GM19438 (cell line): ENCODE results near the gene MED16.

Experiments
- ATAC-seq: cut with Tn5 transposase; IDR thresholded peaks from one replicate; pipeline ENCODE4 v1.9.1; 2021; ENCODE audit warnings: low read depth; ENCODE audit not compliant: unreplicated experiment

MED16 gene

DNA sequence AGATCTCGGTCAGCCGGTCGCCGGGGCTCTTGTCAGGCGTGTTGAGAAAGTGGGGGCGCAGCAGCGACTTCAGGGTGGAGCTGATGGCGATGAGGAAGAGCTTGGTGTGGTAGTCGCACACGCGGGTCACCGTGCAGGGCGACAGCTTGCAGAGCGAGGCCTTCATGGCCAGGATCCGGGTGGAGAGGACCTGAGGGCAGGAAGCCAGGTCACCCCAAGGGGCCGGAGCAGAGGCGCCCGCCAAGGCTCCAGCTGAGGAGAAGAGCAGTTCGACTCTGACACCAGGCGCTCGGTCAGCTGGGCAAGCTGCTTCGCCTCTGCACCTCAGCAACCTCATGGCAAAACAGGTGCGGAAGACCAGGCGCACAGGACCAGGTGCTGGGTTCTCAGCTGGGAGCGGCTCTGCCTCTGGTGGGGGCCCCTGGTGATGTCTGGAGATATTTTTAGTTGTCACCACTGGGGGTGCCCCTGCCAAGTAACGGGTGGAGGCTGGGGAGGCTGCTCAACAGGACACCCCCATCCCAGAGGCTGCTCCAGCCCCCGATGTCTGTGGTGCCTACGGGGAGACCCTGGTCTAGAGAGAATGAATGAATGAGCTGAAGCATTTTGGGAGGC lies 17.6 kb downstream of the MED16 start:
- no peak for ATAC-seq

DNA sequence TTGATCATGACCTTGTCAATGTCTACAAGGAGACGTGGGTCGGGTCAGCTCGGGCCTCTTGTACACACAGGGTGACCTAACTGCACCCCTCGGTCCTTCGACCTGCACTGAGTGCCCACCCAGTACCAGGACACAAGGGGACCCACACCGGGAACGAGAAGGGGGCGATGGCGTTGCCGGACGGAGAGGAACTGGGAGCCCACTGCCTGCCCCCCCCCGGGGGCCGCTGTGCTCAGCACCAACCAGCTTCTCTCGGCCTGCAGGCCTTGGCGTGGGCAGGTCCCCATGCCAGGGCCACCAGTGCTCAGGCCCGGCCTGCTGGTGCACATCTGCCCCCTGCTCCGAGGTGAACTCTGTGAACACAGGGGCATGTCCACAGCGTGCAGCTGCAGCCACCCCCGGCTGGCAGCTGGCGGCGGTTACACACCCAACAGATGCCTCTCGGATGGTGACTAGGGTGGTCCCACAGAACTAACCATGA lies 19.4 kb downstream of the MED16 start:
- no peak for ATAC-seq

DNA sequence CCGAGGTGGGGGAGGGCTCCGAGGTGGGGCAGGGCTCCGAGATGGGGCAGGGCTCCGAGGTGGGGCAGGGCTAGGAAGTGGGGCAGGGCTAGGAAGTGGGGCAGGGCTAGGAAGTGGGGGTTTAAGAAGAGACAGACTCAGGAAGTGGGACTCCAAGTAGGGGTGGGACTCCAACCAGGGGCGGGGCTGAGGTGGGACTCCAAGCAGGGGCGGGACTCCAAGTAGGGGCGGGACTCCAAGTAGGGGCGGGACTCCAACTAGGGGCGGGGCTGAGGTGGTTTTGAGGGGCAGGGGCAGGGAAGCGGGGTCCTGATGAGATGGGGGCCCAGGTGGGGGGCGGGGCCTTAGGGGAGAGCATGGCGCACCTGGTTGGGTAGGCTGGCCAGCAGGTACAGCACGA lies 19.9 kb downstream of the MED16 start:
- ATAC-seq = no peak

DNA sequence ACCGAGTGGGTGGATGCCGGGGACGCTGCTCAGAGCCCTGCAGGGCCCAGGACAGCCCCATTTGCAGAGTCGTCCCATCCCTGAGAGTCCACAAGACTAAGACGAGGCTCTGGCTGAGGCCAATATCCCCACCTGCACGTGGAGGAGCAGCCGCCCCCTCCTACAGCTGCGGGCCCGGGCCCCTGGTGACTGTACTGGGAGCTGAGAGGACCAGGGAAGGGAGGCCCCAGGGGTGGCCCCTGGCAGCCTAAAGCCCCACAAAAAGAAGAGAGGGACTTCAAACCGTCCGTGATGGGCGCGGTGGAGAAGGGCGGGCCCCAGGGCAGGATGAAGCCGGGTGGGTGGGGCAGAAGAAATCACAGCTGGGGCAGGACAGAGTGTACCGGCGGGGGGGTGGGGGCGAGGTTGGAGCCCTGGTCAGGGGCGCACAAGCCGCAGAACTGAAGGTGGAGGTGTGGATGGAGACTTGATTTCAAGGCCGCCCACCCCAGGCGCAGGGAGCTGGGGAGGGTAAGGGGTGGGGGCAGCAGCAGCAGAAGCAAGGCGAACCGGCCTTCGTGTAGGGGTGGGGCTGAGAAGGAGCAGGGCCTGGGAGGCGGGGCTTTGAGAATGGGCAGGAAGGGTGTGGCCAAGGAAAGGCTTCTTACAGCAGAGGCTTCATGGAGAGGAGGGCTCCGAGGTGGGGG lies 20.6 kb downstream of the MED16 start:
- ATAC-seq = no peak

DNA sequence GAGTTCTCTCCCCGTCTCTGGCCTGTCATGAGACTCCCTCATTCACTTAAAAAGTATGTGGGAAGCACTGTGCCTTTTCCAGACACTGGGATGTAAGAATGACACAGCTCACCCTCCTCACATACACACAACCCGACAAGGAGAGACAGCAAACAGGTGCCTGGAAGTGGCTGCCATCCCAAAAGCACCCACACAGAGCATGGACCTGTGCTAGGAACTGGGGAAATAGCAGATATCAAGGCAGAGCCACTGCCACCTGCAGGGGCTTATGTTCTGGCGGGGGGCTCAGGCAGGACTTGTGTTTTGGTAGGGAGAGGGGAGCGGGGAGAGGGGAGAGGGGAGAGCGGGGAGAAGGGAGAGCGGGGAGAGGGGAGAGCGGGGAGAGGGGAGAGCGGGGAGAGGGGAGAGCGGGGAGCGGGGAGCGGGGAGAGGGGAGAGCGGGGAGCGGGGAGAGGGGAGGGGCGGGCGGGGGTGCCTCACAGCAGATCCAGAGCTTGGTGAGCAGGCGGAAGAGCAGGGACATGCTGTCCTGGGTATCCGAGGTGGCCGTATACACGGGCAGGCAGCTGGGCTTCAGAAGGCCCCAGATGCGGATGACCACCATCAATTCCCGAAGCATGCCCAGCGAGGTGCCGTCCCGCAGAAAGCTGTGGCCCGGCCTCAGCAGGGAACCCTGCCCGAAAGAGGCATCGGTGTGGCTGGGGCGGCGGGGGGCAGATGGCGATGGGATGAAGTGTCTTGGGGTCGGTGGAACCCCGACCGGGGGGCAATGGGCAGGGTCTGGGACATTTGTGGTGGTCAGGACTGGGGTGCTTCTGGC lies 21.3 kb downstream of the MED16 start:
- no peak for ATAC-seq

DNA sequence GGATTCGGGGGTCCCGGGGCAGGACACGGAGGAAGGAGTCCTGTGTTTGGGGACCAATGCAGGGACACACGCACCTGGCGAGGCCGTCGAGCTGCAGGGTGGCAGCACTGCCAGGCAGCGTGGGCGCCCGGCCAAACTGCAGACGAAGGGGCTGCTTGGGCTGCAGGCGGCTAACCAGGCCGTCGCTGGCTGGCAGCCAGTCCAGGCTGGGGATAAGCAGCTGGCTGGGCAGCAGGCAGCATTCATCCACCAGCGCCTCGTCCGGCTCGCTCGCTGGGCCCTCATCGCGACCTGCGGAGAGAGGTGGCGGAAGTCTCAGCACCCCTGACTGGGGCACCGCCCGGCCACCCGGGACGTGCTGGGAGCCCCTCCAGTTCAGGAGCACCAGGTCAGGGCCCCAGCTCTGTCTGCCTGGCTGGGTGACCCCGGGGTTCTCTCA lies 22.0 kb downstream of the MED16 start:
- ATAC-seq = no peak

DNA sequence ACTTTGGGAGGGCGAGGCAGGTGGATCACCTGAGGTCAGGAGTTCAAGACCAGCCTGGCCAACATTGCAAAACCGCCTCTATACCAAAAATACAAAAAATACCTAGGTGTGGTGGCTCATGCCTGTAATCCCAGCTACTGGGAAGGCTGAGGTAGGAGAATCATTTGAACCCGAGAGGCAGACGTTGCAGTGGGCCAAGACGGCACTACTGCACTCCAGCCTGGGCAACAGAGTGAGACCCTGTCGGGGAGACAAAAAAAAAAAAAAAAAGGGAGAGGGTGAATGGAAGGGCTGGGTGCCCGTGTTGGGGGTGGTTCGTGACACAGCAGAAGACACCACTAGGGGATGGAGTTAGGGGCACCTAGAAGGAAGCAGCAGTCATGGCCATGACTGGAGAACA lies 22.7 kb downstream of the MED16 start:
- ATAC-seq = no peak

DNA sequence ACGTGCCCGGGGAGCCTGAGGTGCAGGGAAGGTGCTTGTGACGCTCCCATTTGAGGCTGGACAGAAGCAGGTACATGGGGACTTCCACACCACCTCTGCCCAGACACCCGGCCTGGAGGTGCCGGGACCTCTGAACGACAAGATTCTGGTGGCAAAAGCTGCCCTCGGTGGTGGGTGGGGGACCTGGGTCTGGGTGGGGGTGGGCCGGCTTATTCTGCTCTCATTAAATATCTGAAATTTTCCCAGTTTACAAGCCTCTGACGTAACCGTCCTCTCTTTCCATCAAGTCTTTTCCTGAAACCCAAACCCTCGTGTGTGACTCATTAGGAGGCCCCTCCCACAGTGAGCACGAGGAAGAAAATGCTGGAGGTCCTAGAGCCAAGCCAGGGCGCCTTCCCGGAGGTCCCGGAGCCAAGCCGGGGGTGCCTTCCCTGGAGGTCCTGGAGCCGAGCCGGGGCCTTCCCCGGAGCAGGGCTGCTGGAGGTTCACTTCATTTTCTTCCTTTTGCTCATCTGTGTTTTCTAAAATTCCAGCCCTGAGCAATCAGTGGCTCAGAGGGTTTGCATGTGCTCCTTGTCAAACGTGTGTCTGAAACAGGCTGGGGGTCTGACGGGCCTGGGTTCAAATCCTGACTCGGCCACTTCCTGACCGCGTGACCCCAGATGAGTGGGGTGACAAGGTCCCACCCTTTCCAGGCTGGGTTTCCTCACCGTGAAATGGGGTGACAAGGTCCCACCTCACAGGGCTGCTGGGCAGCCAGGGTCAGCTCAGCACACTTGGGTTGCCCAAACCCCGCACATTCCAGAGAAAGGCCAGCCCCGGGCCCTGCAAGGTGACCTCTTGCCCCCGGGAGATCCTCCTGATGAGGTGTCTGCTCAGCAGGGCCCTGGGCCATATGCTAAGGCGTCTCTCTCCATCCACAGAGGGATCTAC lies 23.5 kb downstream of the MED16 start:
- ATAC-seq = no peak

DNA sequence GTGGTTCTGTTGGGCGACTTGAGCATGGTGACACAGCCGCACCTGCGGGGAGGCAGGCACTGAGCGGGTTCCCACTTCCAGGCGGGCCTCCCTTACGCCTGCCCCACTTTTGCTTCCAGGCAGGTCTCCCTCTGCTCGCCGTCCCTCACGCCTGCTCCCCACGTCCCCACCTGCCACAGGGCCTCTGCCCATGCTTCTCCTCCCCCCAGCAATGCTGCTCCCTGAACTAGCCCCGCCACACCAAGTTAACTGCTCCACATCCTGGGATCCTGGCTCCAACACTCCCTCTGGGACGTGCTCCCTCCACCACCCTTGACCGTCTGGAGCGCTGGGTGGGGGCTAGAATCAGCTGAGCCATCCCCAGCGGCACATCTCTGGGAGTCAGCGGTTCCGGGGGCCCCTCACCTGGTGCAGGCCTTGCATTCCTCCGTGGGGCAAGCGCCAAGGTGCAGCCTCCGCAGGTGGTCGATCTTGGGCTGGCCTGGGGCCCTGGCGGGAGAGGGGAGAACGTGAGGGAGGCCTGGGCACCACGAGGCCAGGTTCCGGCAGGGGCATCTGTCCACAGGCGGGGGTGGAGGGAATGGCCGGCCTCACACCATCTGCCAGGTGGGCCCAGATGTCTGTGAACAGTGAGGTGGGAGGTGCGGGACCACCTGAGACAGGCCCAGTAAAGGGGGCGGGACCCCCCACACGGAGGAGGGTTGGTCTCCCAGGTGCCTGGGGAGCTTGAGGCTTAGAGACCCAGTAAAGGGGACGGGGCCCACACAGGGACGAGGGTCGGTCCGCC lies 24.3 kb downstream of the MED16 start:
- ATAC-seq = no peak

DNA sequence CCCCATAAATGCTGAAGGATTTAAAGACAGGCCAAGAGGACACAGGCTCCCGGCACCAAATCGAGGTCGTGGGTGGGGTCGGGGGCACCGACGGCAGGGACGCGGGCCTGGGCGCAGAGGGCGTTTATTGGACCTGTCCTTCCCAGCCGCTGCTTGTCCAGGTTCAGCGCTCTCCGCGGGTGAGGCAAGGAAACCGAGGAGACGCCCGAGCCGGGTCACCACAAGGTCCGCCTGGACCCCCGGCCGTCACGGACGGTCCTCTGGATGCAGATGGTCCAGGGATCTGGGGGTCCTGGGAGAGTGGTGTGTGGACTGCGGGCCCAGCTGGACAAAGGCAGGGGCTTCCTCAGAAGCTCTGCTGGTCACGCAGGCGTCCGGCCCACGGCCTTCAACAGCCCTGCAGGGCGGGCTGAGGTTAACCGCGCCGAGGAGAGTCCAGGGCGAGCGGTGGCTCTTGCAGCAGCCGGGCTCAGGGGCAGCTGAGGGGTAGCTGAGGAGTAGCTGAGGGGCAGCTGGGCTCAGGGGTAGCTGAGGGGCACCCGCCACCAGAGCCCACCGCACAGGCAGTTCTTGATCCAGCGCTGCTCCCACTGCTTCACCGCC lies 25.0 kb downstream of the MED16 start:
- ATAC-seq = no peak

DNA sequence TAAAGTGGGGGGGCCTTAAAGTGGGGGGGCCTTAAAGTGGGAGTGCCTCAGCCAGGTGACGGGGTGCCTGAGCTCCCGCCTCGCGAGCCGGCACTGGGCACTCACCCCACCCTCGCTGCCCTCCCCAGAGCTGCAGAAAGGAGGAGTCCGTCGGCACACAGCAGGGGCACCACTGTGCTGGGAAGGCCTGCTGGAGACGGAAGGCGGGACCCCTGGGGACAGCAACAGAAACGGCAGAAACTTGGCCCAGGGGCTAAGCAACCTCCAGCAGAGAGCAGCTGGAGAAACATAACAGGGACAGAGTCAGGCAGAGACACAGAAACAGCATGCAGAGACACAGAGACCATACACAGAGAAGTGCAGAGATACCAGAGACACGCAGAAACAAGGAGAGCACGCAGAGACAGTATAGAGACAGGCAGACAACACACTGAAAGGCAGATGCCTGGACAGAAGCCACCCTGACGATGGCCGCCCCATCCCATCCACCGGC lies 25.6 kb downstream of the MED16 start:
- ATAC-seq = no peak

DNA sequence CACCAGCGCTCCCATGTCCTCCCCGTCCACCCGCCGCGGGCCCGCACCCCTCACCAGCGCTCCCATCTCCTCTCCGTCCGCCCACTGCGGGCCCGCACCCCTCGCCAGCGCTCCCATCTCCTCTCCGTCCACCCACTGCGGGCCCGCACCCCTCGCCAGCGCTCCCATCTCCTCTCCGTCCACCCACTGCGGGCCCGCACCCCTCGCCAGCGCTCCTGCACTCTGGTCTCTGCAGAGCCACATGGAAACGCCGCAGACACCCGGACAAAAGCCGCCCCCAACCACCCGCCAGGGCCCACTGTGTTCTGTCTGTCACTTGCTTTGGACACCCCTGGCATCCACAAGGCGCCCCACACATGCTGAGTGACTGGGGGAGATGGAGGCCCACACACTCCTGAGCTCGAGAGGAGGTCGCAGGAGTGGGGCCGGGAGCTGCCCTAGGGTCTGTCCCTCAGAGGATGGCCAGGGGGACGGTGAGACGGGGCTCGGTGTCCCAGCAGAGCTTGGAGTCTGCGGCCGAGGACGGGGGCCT lies 26.2 kb downstream of the MED16 start:
- ATAC-seq = no peak

DNA sequence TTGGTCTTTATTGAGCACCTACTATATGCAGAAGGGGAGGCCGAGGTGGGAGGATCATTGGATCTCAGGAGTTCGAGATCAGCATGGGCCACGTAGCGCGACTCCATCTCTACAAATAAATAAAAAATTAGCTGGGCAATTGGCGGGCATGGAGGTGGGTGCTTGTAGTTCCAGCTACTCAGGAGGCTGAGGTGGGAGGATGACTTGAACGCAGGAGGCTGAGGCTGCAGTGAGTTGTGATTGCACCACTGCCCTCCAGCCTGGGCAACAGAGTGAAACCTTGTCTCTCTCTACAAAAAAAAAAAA lies 29.7 kb downstream of the MED16 start:
- ATAC-seq = no peak

DNA sequence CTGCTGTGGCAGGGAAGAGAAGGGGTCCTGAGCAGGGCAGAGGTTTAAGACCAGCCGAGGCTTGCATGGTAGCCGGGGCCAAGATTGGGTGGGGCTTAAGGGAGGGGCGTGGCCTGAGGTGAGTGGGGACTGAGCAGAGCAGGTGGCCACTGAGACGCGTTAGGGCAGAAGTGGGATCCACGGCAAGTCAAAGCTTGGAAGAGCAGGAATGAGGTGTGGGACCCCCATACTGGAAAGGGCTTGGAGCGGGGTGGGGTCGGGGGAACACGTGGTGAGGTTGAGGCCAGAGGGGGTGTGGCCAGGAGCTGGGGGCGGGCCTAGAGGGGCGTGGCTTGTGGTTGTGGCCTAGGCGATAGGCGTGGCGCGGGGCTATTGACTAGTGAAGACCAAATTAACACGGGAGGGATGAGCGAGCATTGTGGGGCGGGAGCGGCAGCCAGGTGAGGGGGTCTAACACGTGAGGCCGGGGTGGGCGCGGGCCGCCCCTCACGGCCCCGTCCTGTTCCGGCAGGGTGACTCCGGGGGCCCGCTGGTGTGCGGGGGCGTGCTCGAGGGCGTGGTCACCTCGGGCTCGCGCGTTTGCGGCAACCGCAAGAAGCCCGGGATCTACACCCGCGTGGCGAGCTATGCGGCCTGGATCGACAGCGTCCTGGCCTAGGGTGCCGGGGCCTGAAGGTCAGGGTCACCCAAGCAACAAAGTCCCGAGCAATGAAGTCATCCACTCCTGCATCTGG lies 30.2 kb downstream of the MED16 start:
- no peak for ATAC-seq

DNA sequence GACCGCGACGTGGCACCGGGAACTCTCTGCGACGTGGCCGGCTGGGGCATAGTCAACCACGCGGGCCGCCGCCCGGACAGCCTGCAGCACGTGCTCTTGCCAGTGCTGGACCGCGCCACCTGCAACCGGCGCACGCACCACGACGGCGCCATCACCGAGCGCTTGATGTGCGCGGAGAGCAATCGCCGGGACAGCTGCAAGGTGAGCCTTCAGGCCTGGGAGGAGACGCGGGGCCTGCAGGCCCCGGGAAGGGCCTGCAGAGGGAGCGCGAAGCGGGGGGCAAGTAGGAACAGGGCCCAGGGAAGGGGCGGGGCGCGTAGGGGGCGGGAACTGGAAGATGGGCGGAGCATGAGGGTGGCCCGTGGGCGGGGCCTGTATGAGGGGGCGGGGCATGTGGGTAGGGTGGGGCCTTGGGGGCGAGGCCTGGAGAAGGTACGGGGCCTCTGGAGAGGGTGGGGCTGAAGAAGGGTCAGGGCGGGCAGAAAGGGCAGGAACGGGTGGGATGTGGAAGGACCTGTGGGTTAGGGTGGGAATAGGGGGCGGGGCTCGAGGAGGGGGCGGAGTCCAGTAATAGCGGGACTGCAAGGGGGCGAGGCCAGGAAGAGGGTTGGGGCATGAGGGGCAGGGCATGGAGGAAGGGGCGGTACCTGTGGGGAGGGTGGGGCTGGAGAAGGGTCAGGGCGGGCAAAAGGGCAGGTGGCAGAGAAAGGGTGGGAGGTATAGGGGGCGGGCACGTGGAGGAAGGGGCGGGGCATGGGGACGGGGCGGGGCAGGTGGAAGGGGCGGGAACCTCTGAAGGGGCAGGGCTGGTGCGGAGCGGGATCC lies 31.0 kb downstream of the MED16 start:
- no peak for ATAC-seq

DNA sequence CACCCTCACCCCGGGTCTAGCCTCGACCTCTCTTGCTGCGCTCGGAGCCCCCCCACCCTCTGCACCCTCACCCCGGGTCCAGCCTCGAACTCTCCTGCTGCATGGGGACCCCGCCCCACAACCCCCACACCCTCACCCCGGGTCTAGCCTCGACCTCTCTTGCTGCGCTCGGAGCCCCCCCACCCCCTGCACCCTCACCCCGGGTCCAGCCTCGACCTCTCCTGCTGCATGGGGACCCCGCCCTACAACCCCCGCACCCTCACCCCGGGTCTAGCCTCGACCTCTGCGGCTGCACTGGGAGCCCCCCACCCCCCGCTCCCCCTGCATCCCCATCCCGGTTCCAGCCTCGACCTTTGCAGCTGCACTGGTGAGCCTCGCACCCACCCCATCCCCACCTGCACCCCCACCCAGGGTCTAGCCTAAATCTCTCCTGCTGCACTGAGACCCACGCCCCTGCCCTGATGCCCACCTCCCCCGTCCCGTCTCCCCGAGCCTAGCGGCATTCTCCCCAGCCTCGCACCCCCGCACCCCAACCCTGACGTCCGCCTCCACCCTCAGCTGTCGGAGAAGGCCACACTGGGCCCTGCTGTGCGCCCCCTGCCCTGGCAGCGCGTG lies 31.7 kb downstream of the MED16 start:
- ATAC-seq = no peak
